ENCODE data around the gene TNNI3K. TPM values are rescaled to one million over a fixed set of nuclear protein-coding genes. Genes with fewer than 3 reads are reported as not detected.

Gene TNNI3K
- total RNA-seq, 6 donors from 2014 or later = 0.72 to 2.8 (median 2.1) TPM; not detected in 1

DNA sequence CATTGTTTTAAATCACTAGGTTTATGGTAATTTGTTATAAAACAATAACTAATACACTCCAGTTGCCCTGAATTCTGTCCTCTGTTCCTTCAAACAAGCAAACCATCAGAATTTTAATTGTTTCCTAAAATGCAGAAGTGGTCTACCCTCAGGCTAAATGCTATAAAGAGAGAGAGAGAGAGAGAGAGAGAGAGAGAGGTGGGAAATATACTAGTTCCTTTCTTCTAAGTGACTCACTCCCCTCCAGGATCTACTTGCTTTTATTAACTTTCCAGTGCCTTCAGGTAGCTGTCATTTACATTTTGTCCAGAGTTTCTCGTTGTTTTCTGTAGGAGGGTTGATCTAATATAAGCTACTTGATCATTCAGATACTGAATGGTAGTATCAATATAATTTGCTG is 250.8 kb downstream of the TNNI3K start:
- H3K9me3 ChIP-seq = no peaks in the 10 kb centered on the region
- TF ChIP-seq POLR2A (IDR thresholded peaks at IDR 0.05) (no peak), EP300 (IDR thresholded peaks at IDR 0.05) (no peak), POLR2AphosphoS5 (IDR thresholded peaks at IDR 0.05) (no peak)
- TF ChIP-seq, protein P1, sequence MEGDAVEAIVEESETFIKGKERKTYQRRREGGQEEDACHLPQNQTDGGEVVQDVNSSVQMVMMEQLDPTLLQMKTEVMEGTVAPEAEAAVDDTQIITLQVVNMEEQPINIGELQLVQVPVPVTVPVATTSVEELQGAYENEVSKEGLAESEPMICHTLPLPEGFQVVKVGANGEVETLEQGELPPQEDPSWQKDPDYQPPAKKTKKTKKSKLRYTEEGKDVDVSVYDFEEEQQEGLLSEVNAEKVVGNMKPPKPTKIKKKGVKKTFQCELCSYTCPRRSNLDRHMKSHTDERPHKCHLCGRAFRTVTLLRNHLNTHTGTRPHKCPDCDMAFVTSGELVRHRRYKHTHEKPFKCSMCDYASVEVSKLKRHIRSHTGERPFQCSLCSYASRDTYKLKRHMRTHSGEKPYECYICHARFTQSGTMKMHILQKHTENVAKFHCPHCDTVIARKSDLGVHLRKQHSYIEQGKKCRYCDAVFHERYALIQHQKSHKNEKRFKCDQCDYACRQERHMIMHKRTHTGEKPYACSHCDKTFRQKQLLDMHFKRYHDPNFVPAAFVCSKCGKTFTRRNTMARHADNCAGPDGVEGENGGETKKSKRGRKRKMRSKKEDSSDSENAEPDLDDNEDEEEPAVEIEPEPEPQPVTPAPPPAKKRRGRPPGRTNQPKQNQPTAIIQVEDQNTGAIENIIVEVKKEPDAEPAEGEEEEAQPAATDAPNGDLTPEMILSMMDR (IDR thresholded peaks at IDR 0.05) = no peak
- H3K27ac ChIP-seq = no peak overlapping the region
- H3K4me1 ChIP-seq = no peaks in the 10 kb centered on the region
- ATAC-seq (ENCODE audit: low FRiP score in 2 of 2) (no peak), DNase-seq (no peak)
- no peaks in the 10 kb centered on the region for H3K27me3 ChIP-seq
- WGBS, 2 donors = 68 to 83% methylated on average over 1 of the region's 1 CpG
- no peaks in the 10 kb centered on the region for H3K36me3 ChIP-seq
- H3K4me3 ChIP-seq = no peak overlapping the region

DNA sequence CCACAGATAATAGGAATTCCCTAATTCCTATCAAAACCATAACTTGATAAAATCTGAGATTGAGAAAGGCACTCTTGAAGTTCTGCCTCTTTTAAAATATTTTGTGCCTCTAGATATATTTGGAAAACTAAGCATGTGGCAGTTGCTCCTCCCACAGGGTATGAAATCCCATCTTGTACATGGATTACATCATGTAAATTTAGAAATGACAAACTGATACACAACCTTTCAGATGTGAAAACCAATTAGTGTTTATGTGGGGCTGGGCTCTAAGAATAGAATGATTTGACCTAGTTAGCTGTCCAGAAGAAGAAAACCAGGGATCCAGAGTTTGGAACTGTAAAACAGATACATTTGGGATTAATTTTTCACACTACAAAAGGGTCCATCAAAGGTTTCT is 261.5 kb downstream of the TNNI3K start:
- no peak overlapping the region for H3K4me3 ChIP-seq
- H3K9me3 ChIP-seq = no peaks in the 10 kb centered on the region
- H3K36me3 ChIP-seq = no peaks in the 10 kb centered on the region
- DNase-seq = no peak
- TF ChIP-seq EP300 (IDR thresholded peaks at IDR 0.05) = no peak
- TF ChIP-seq POLR2AphosphoS5 (IDR thresholded peaks at IDR 0.05) = no peak
- TF ChIP-seq, protein P1 (IDR thresholded peaks at IDR 0.05) = no peak
- no peak for TF ChIP-seq POLR2A (IDR thresholded peaks at IDR 0.05)
- no peak for ATAC-seq (ENCODE audit: low FRiP score in 2 of 2)
- no peak overlapping the region for H3K27ac ChIP-seq
- no peaks in the 10 kb centered on the region for H3K4me1 ChIP-seq
- H3K27me3 ChIP-seq = no peaks in the 10 kb centered on the region

- TF ChIP-seq POLR2A (IDR thresholded peaks at IDR 0.05) = no peak
- no peak for TF ChIP-seq POLR2AphosphoS5 (IDR thresholded peaks at IDR 0.05)
- TF ChIP-seq, protein P1 (IDR thresholded peaks at IDR 0.05) = no peak
- no peak for TF ChIP-seq EP300 (IDR thresholded peaks at IDR 0.05)
- Histone ChIP-seq H3K9me3 (no peaks in the 10 kb centered on the region), H3K4me3 (no peak overlapping the region), H3K36me3 (no peaks in the 10 kb centered on the region), H3K4me1 (no peaks in the 10 kb centered on the region), H3K27ac (no peak overlapping the region), H3K27me3 (no peaks in the 10 kb centered on the region)
- ATAC-seq (ENCODE audit: low FRiP score in 2 of 2) (no peak), DNase-seq (no peak)
- 80 to 91% methylated on average over 3 of the region's 3 CpGs for WGBS, 2 donors
Observed at GRCh38 chr1:74498901-74499300, 263.7 kb downstream of the TNNI3K start.

GRCh38 chr1:74502432-74502831 is 267.2 kb downstream of the TNNI3K start:
- no peak overlapping the region for H3K27ac ChIP-seq
- H3K9me3 ChIP-seq = no peaks in the 10 kb centered on the region
- no peak for DNase-seq
- WGBS, 2 donors = 32 to 37% methylated on average over 4 of the region's 4 CpGs
- no peaks in the 10 kb centered on the region for H3K27me3 ChIP-seq
- H3K4me1 ChIP-seq = no peaks in the 10 kb centered on the region
- no peaks in the 10 kb centered on the region for H3K36me3 ChIP-seq
- H3K4me3 ChIP-seq = no peak overlapping the region
- ATAC-seq (ENCODE audit: low FRiP score in 2 of 2) = peak in 1 of 2 donors; percentile 58
- no peak for TF ChIP-seq POLR2AphosphoS5 (IDR thresholded peaks at IDR 0.05)
- TF ChIP-seq, protein P1 (IDR thresholded peaks at IDR 0.05) = no peak
- no peak for TF ChIP-seq EP300 (IDR thresholded peaks at IDR 0.05)
- TF ChIP-seq POLR2A (IDR thresholded peaks at IDR 0.05) = no peak

- Histone ChIP-seq H3K4me3 (no peak overlapping the region), H3K36me3 (no peaks in the 10 kb centered on the region), H3K9me3 (no peaks in the 10 kb centered on the region), H3K27ac (no peak overlapping the region), H3K4me1 (no peaks in the 10 kb centered on the region), H3K27me3 (no peaks in the 10 kb centered on the region)
- ATAC-seq (ENCODE audit: low FRiP score in 2 of 2) = no peak
- no peak for DNase-seq
- 66 to 74% methylated on average over 2 of the region's 2 CpGs for WGBS, 2 donors
- TF ChIP-seq POLR2A (IDR thresholded peaks at IDR 0.05) (no peak), POLR2AphosphoS5 (IDR thresholded peaks at IDR 0.05) (no peak), EP300 (IDR thresholded peaks at IDR 0.05) (no peak)
- TF ChIP-seq, protein P1 (IDR thresholded peaks at IDR 0.05) = no peak
Observed at GRCh38 chr1:74502858-74503257, 267.7 kb downstream of the TNNI3K start.
